ENCODE results near the gene SEPTIN10. TPM values are rescaled to one million over a fixed set of nuclear protein-coding genes. Genes with fewer than 3 reads are reported as not detected.

Gene SEPTIN10
- total RNA-seq, 1 experiment from 2014 or later, result 113 TPM

- DNase-seq (ENCODE audit: low read depth, low spot score) (no peak), ATAC-seq (no peak)
- Histone ChIP-seq H3K9me2 (ENCODE audit: insufficient read depth) (no peaks in the 10 kb centered on the region), H4K20me1 (ENCODE audit: insufficient read depth) (no peaks in the 10 kb centered on the region), H3K36me3 (ENCODE audit: control insufficient read depth in 1 of 2, insufficient read depth in 2 of 2, low read length in 2 of 2) (no peaks in the 10 kb centered on the region), H3K27ac (ENCODE audit: low read depth, low read length) (no peak overlapping the region), H2AFZ (ENCODE audit: low read depth, low read length, poor library complexity, severe bottlenecking) (no peak overlapping the region), H3K9me3 (ENCODE audit: control insufficient read depth in 1 of 2, insufficient read depth in 1 of 2, low read depth in 1 of 2, low read length in 2 of 2) (no peaks in the 10 kb centered on the region), H3K9ac (ENCODE audit: low read length) (no peak overlapping the region), H3K4me1 (ENCODE audit: control insufficient read depth in 1 of 2, insufficient read depth in 2 of 2, low read length in 2 of 2) (no peaks in the 10 kb centered on the region), H3K4me2 (ENCODE audit: low read length) (no peak overlapping the region), H3K27me3 (ENCODE audit: insufficient read depth, low read length) (no peaks in the 10 kb centered on the region; the same call in 1 of the 2 replicates), H3K79me2 (ENCODE audit: insufficient read depth, low read length) (no peaks in the 10 kb centered on the region), H3K4me3 (replicated peaks in 1 of 2; ENCODE audit: low read depth in 1 of 2, low read length in 2 of 2) (no peak overlapping the region)
- ChIA-PET CTCF (interaction anchor here (1.5 to 1.8 kb wide), 2 partner anchors 12 to 24 kb away, joined by 3 to 6 read pairs; no protein-coding TSS in a partner anchor), RAD21 (ENCODE audit: low non-redundant PET in 1 of 2, low total read pairs in 2 of 2, uncharacterized antibody in 2 of 2, unreplicated experiment in 2 of 2) (no interaction called here), POLR2A (no interaction called here)
- TF ChIP-seq YY1 (IDR thresholded peaks at IDR 0.05; ENCODE audit: extremely low read depth, insufficient replicate concordance, low read depth, low read length), result no peak
- no peak for TF ChIP-seq TCF7L2 (IDR thresholded peaks at IDR 0.05; ENCODE audit: borderline replicate concordance, extremely low read depth, insufficient read depth, insufficient read length)
- TF ChIP-seq MAX (IDR thresholded peaks at IDR 0.05), result no peak
- no peak for TF ChIP-seq CBX3 (IDR thresholded peaks at IDR 0.05; ENCODE audit: low read depth)
- TF ChIP-seq POLR2AphosphoS5 (IDR thresholded peaks at IDR 0.05; ENCODE audit: low read depth, low read length), result no peak
- no peak for TF ChIP-seq POLR2A (IDR thresholded peaks at IDR 0.05; ENCODE audit: borderline replicate concordance, extremely low read depth, insufficient read depth, insufficient read length)
- TF ChIP-seq CEBPB (IDR thresholded peaks at IDR 0.05; ENCODE audit: low read depth), result no peak
- TF ChIP-seq ZFX (IDR thresholded peaks at IDR 0.05), result no peak
- TF ChIP-seq SIN3A (IDR thresholded peaks at IDR 0.05; ENCODE audit: low read depth), result no peak
- TF ChIP-seq, protein P1, sequence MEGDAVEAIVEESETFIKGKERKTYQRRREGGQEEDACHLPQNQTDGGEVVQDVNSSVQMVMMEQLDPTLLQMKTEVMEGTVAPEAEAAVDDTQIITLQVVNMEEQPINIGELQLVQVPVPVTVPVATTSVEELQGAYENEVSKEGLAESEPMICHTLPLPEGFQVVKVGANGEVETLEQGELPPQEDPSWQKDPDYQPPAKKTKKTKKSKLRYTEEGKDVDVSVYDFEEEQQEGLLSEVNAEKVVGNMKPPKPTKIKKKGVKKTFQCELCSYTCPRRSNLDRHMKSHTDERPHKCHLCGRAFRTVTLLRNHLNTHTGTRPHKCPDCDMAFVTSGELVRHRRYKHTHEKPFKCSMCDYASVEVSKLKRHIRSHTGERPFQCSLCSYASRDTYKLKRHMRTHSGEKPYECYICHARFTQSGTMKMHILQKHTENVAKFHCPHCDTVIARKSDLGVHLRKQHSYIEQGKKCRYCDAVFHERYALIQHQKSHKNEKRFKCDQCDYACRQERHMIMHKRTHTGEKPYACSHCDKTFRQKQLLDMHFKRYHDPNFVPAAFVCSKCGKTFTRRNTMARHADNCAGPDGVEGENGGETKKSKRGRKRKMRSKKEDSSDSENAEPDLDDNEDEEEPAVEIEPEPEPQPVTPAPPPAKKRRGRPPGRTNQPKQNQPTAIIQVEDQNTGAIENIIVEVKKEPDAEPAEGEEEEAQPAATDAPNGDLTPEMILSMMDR (IDR thresholded peaks at IDR 0.05 in 2 of 3, conservative IDR thresholded peaks at IDR 0.05 in 1 of 3; ENCODE audit: borderline replicate concordance in 1 of 3, insufficient read depth in 1 of 3, low read depth in 2 of 3, low read length in 2 of 3), result no peak
- no peak for TF ChIP-seq REST (IDR thresholded peaks at IDR 0.05; ENCODE audit: low read depth)
- intact Hi-C loops (cut with micrococcal nuclease), result no loop called here
- no TSS peak for BruUV-seq (replicated peaks)
Observed at GRCh38 chr2:109533823-109534222, 79.9 kb downstream of the SEPTIN10 start.
